ENCODE data around the gene RAD51B.

Gene RAD51B

DNA sequence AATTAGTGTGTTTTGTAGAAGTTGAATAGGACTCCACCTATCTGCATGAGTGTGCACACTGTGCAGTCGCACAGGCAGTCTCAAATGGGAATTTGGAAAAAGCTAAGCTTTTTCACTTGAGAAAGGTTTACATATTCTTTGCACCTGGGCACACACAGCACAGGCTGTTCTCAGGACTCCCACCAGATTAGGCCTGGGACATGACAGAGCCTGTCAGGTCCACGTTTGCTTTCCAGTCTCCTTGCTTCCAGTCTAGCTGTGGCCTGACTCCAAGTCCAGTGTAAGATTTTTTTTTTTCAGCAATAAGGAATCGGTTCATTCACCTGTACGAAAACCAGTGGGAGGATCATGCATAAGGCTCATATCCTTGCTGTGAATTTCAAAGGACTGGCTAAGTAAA lies 792.0 kb downstream of the RAD51B start:
- DNase-seq, result no peak

DNA sequence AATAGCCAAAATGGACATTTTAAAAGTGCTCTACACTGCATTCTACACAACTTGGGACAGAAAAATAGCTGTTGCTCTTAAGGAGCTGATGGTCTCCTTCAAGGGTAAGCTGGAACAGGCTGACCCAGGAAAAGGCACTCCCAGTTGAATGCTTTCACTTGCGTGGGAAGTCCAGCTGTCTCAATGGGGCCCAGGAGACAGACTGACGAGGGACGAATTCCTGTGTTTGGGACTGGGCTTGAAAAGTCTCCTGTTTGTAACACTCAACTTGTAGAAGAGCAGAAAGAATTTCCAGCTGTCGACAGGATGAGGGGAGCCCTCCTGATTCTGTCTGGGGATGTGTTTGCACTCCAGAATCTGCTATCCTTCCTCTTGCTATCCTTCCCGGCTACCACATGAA lies 792.5 kb downstream of the RAD51B start:
- no peak for DNase-seq

DNA sequence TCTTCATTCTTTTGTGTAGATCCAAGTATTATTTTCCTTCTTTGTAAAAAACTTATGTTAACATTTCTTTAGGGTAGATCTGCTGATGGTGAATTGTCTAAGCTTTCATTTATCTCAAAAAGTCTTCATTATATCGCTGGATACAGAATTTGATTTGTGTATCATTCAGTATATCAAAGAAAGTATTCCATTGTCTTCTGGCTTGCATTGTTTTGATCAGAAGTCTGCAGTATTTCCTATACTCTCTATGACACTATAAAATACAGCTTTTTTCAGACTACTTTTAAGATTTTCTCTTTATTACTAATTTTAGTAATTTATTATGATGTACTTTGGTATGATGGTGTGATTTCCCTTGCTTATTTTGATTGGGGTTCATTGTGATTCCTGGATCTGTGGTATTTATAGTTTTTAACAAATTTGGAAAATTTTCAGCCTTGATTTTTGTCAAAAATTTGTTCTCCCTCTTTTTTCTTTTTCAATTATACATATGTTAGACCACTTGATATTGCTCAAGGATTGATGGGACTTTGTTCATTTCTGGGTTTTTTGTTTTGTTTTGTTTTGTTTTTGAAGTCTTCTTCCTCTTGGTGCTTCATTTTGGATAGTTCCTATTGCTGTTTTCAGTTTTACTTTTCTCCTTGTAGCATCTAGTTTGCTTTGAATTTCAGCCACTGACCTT lies 796.8 kb downstream of the RAD51B start:
- DNase-seq, result no peak

DNA sequence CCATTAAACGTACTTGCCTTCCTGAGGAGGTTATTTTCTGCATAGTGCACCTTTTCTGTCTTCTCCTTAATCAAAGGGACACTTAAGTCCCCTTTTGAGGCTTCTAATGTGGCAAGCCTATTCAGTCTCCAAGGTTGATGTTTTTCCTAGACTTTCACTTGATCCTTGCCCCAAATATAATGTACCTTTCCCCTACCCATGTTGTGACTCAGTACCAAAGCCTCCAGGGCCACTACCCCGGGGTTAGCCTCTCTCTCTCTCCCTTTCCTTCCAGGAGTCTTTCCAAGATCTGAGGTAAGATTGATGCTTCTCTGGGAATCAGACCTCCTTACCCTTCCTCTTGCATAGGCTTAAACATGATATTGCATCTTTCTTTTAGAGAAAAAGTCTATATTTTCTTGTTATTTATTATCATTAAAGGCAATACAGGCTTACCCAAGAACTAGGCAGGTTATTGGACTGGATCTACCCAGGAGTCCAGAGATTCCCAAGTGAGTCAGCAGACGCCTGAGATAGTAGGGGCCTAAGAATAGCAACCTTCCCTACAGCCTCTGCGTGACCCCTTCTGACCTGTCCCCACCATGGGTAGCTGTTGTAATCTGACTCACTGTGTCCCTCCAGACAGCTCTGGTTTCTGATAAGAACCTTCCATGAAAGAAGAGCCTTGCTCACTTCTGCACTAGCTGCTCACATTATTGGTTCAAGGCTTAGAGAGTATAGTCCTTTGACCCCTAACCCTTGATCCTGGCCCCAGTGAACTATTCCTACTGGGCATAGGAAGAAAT lies 800.4 kb downstream of the RAD51B start:
- no peak for DNase-seq

DNA sequence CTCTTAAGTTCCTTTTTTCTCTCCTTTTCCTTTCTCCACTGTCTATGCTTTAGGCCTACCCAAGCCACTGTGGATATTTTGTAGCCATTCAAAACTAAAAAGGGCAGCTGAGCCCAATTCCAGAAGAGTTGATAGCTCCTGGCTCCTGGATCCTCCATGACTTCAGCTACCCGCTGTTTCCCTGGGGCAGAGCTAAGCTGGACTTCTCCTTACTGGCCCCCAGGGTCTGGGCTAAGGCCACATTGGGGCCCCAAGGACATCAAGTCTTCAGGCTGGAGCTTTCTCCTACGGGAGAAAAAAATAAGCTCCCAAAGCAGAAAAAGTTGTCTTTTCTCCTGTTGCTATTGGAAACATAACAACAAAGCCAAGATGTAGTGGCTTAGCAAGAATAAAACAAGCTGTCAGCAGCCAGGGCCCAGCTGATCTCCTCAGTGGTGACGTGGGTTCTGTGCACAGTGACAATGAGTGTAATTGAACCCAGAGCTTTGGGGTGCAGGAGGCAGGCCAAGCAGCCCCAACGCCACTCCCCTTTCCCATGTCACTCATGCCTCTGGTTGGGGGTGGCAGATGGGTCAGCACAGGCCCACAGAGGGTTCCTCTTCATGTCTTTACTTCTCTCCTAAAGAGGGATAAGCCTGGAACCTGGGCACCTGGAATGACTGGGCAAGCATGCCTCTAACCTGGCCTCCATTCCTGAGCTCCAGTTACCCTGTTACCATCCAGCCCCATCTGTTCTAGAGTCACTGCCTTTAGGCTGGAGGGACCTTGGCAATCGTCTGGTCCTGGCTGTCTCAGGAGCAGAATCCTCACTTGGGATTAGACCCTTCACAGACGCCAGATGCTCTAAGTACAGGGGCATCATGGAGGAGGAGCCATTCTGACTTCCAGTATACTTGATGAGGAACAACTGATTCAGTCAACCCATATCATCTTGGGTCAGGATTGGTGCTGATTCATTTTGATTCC lies 802.1 kb downstream of the RAD51B start:
- DNase-seq, result no peak

DNA sequence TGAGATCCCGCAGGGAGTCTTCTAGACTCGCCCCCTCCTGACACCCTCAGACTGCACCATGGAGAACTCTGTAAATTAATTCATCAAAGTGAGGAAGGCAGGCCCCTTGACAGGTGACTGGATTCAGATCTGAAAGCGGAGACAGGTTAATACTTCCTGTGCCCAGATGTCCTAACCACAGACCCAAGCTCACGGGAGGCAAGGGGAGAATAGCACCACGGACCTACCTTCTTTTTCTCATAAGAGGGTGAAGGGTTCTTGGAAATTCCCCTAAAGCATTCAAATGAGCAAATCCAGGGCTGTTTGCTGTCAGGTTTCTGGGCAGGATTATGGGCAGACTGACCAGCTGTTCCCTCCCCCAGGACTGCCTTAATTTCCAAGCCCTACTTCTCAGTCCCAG lies 803.3 kb downstream of the RAD51B start:
- DNase-seq, result no peak

DNA sequence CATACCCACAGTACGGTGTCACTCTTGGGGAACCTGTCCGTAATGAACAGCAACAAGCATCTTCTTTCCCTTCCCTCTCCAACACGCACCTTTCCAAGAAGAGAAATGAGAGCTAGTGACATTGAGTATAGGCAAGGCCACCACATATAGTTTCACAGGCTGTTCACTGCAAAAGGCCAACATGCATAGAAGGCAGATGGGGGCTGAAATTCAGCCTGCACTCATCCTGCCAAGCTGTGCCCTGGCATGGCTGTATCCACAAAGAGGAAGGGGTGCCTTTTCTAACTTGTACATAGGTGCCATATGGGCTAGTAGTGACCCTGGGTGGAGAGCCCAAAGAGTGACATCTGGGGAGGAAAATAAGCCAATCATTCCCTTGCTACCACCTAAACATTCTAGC lies 803.7 kb downstream of the RAD51B start:
- no peak for DNase-seq

DNA sequence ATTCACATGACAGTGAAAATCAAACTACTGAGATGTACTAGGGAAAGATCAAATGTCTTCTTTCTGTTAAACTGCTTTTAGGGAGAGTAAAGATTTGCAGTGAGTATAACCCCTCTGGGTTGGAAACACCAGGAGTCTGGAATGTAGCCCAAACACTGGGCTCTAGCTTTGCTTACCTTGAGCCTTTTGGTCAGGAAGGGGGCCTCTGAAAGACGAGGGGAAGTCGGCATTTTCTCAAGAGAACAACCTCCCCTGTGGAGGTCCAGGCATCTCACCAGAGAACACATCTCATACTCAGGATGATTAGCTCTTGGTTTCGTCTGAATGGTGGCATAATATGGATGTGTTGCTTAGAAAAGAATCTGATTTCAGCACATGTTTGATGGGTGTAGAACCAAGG lies 804.2 kb downstream of the RAD51B start:
- no peak for DNase-seq

DNA sequence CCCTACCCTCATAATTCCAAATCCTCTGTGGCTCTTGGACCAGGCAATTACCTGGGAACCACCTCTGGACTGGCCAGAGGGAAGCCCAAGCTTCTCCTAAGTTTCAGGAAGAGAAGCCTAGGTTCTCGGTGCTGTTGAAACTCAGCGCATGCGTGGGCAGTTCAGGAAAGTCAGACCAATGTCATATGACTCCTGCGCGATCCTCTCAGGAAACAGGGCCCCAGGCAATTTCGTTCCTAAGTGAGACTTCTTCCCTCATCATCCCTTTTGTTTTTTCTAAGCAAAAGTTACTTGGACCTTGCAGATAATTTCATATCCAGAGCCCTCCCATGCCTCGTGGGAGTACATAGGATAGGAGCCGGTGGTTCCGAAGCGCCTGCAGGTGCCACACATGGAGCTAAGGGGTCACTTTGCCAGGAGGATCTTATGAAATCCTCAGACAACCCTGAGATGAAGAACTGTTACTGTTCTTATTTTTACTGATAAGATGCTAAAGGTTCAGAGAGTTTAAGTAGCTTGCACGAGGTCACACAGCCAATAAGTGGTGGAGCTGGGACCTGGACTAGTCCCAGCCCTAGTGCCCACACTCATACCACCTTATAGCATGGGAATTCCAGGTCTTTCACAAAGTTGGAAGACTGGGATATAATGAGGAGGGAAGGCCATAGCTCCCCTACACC lies 805.1 kb downstream of the RAD51B start:
- DNase-seq, result no peak

DNA sequence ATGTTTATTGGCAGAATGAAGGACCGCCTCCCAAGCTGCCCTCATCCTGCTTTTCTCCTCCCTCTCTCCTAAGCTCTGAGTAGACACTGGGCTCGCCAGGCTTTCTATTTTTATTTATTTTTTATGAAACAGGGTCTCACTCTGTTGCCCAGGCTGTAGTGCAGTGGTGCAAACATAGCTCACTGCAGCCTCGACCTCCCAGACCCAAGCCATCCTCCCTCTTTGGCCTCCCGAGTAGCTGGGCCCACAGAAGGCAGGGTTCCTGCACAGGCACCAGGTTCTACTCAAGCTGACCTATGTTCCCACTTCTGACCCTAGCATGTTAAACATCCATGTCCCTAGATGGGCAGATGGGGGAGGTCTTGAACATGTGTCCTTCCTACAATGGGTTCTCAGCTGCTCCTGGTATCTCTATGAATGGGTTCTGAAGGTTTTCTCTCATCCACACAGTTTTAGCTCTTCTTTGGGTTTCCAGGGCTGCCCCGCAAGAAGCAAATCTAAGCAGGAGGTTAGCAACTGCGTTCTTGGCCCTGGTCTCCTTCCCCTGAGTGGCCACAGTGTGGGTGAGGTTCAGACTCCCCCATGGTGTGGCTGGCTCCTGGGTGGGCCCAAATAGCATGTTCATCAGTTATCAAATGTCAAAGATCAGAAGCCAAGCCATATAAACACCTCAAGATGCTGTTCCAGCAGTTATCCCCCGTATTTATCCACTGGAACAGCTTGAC lies 805.9 kb downstream of the RAD51B start:
- no peak for DNase-seq

DNA sequence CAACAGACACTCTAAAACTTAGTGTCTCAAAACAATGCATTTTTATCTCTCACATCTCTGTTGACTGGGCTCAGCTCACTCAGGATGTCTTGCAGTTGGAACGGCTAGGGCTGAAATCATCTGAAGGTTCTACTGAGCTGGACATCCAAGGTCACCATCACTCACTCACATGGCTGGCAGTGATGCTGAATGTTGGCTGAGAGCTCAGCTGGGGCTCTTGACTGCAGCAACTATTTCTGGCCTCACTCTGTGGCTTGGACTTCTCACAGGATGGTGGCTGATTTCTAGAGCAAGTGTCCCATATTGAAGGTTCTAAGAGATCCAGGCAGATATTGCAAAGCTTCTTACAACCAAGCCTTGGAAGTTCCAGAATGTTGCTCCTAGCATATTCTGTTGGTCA lies 806.8 kb downstream of the RAD51B start:
- DNase-seq, result no peak

DNA sequence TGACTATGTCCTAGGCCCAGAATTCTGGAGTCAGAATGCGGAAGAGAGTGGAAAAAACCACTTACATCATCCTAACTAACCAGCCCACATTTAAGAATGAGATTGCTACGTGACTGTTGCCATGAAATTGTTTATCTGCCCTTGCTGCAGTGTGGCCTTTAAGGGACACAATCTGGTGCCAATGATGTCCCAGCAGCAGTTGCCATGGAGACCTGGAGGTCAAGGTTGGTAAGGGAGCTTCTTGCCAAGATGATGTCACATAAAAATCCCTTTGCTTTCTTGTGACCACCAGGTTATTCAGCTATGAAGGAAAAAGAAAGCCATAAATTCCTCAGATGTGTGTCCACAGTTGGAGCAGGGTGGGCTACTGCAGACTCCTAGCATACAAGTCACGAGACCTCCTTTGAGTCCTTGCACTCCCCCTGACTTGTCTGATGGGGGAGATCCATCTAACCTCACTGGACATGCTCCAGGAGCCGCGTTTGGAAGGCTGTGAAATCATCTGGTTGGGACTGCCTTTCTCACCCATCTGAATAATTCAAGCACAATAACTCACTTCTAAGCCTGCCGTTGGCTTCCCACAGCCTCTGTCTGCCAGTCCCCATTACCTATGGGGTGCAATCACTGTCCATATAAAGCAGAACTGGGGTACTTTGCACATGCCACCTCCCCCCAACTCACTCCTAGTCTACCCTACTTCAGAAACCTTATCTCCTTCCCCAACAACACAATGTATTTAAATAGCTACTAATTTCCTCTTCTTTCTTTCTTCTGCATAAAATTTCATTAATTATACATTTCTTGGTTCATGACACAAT lies 807.7 kb downstream of the RAD51B start:
- no peak for DNase-seq

DNA sequence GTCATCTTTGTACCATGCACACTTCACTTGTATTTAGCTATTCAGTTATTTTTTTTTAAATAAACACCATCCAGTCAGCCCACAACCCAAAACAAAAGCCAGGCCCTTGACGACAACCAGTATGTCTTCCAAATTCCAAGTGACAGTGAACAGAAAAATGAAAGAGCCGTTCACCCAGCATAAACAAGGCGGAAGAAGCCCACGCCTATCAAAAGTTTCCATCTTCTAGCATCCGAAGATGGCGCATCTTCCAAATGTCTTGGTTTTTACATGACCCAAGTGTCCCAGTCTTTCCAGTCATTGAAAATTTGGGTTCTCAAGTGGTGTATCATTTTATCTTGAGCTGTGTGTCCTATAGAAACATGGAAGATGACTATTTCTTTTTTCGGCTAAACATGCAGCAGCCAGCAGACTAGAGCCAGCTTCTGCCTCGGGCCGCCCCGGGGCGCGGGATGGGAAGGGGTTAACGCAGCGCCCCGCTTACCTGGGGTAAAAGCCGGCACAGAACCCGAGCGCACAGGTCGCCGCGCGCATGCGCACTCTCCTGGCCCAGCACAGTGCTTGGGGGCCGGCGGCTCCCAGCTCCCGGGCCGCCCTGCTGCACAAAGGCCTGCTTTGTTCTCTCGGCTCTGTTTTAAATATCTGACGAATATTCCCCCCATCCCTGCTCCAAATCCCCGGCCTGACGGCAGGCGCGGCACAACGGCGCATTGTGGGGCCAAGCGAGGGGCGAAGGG lies 808.5 kb downstream of the RAD51B start:
- DNase-seq, result peak; percentile 92

DNA sequence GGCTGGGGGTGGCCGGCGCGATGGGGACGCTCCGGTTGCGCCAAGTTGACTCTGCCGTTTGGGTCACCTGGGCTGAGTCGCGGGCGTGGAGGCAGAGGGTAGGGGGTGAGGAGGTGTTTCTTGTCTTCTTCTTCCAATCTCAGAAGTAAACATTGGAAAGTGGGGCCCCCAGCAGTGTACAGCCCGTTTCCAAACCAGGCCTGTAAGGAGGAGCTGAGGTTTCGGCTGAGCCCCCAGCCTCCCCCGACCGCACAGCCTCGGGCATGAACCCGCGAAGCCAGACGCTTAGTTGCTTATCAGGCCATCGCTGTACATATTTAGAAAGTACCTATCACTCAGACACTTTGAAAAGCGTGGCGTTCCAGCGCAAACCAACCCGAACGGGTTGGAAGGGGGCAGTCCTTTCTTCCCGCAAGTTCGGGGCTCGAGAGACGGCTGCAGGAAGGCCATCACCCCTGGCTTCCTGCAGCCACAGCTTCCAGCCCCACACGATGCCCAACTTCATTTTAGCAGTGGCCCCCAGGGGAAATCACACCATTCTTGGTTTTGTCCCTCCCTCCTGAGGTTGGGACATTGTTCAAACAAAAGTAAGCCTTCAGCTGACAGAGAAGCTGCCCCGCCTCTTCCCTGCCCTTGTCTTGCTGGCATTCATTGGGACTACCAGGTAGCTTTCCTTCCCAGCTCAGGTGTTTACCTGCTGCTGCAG lies 809.2 kb downstream of the RAD51B start:
- DNase-seq, result peak; percentile 78

DNA sequence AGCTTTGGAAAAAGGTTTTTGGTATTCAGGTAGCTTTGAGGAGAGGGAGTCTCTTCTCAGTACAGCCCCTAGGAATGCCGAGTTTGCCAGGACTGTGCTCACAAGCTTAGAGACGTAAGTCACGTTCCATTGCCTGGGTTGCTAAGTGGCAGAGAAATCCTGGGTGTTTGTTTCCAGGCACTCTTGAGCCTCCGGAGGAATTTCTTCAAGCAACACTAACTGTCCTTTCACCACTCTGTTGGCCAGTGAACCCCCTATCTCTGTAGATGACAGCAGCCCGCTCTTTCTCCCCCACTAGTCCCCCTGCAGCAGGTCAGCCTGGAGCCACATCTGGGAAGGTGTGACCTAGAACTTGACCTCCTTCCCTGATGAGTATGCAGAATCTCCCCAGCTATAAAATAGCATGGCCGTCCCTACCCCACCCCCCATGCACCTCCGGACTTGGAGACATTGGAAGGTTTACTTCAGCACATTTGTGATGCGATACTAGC lies 810.5 kb downstream of the RAD51B start:
- no peak for DNase-seq

DNA sequence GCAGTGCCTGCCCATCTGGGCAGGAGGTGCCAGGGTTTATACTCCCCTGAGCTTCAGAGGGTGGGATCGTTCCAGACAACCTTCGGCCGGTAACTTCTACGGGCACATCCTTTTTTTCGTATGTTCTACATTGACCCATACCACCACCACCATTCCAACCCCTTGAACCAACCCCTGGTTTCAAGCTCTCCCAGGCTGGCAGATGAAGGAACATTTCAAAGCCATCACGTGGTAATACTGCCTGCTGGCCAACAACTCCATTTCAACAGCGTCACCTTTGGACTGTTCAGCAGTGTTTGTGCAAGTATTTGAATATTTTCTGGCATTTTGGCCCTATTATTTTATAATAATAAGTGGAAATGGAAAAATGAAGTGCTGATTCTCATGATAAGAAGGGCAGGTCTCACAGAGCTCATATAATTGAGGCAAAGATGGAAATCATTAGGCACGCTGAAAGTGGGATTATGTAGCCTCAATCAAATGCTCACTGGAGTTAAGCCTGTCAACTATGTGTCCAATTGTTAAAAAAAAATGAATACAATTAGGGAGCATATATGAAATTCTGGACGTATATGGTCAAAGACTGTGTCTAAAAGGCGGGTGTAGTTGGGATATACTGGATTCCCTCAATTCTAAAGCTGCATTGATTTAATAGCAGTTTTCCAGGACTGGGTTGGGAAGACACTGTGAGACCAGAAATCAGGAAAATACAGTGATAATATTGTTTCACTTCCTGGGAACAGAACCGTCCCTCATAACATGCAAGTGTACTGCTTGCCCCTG lies 811.2 kb downstream of the RAD51B start:
- DNase-seq, result no peak

DNA sequence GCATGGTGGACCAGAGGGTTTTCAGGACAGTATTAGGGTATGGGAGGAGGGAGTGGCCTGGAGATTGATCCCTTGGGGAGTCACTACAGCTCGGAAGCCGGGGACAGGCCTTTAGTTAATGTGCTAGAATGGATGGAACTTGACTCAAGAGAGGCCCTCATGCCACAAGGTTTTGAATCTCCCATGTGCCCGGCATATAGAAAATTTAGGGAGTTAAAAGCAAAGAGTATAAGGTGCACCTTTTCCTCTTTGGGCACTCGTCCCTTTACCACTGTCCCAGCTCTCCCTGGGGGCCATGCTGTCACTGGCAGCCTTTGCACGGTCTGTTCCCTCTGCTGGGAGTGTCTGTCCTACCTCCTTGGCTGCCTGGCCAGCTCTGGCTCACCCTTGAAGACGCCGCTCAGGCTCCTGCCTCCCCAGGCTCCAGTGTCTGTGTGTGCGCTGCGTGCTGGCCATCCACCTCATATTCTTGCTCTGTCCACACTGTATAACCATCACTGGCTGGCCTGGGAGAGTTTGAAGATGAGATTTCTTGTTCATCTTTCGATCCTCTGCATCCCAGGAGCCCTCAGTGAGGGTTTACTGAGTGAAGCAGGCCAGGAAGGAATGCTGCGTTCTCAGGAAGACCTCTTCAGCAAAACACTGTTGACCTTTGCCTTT lies 811.9 kb downstream of the RAD51B start:
- DNase-seq, result no peak
